K562 (cell line): Measurements from ENCODE around the gene ISYNA1. TPM values are rescaled to one million over a fixed set of nuclear protein-coding genes. Genes with fewer than 3 reads are reported as not detected.
A peak's percentile ranks its signal among the peaks of the same experiment; 100 is the strongest.

ENCODE experiments used
- ARID1B ChIP-seq: fragments of 450-650 bp; IDR thresholded peaks from 2 replicates; pipeline ENCODE4 v1.6.1; 2016; ENCODE audit warnings: antibody characterized with exemption, mild to moderate bottlenecking, inconsistent platforms
- ARID2 ChIP-seq: fragments of 450-650 bp; IDR thresholded peaks from 2 replicates; pipeline ENCODE4 v1.6.1; 2017; ENCODE audit warnings: antibody characterized with exemption, mild to moderate bottlenecking
- DDX20 ChIP-seq: fragments of 450-650 bp; IDR thresholded peaks from 2 replicates; pipeline ENCODE4 v1.6.1; 2016; ENCODE audit warnings: missing genetic modification characterization, low read depth, mild to moderate bottlenecking, missing compliant biosample characterization, moderate library complexity
- FOXK2 ChIP-seq, 2 experiments: fragments of 450-650 bp; IDR thresholded peaks in 1 of 2; conservative IDR thresholded peaks in 1 of 2; 2 replicates each; pipeline ENCODE4 v1.6.1; 2016; ENCODE audit warnings: low read depth in 2 of 2, mild to moderate bottlenecking in 1 of 2
- HEY1 ChIP-seq: fragments of 250-450 bp; sonication (Bioruptor Pico); IDR thresholded peaks from 2 replicates; pipeline ENCODE4 v1.5.0; 2020; ENCODE audit warnings: mild to moderate bottlenecking, moderate library complexity, borderline replicate concordance
- MCM7 ChIP-seq, 2 experiments: fragments of 450-650 bp; IDR thresholded peaks; 2 replicates each; pipeline ENCODE4 v1.6.1; 2016 to 2018
- MTA3 ChIP-seq: fragments of 450-650 bp; formaldehyde crosslinking; IDR thresholded peaks from 2 replicates; pipeline ENCODE4 v1.6.1; 2017; ENCODE audit warnings: mild to moderate bottlenecking, borderline replicate concordance
- NBN ChIP-seq: fragments of 450-650 bp; IDR thresholded peaks from 2 replicates; pipeline ENCODE4 v1.6.1; 2016; ENCODE audit warnings: low read depth, mild to moderate bottlenecking
- NCOA2 ChIP-seq, 2 experiments: fragments of 450-650 bp; IDR thresholded peaks; 2 replicates each; pipeline ENCODE4 v1.6.1; 2018; ENCODE audit warnings: mild to moderate bottlenecking in 2 of 2, moderate library complexity in 1 of 2; ENCODE audit not compliant: partially characterized antibody in 2 of 2
- NONO ChIP-seq, 2 experiments: fragments of 200-400 bp in 1 of 2; fragments of 450-650 bp in 1 of 2; formaldehyde crosslinking in 1 of 2; IDR thresholded peaks; 2 replicates each; pipeline ENCODE4 v1.6.1; 2017; ENCODE audit warnings: low read depth in 2 of 2, mild to moderate bottlenecking in 2 of 2, moderate library complexity in 2 of 2, low read length in 1 of 2
- OTX1 ChIP-seq: fragments of 450-650 bp; formaldehyde crosslinking; IDR thresholded peaks from 2 replicates; pipeline ENCODE4 v1.4.0; 2022; ENCODE audit warnings: mild to moderate bottlenecking
- PHB2 ChIP-seq: fragments of 450-650 bp; IDR thresholded peaks from 2 replicates; pipeline ENCODE4 v1.6.1; 2017; ENCODE audit warnings: low read depth
- RBM22 ChIP-seq: fragments of 200-400 bp; formaldehyde crosslinking; IDR thresholded peaks from 2 replicates; pipeline ENCODE4 v1.6.1; 2018; ENCODE audit warnings: low read length, low read depth; ENCODE audit not compliant: poor library complexity, severe bottlenecking
- SLC30A9 ChIP-seq: fragments of 250-450 bp; sonication (Bioruptor Pico); IDR thresholded peaks from 2 replicates; pipeline ENCODE4 v1.8.0; 2022; ENCODE audit warnings: mild to moderate bottlenecking, moderate library complexity
- SREBF1 ChIP-seq: fragments of 150-350 bp; IDR thresholded peaks from 2 replicates; pipeline ENCODE4 v1.6.1; 2014; ENCODE audit warnings: antibody characterized with exemption, low read depth, low read length, borderline replicate concordance
- SRF ChIP-seq, 2 experiments: fragments of 250-450, 450-650 bp in 1 of 2; sonication (Bioruptor Pico) in 1 of 2; sonication (generic) in 1 of 2; formaldehyde crosslinking; IDR thresholded peaks; 2 replicates each; pipeline versions ENCODE4 v1.5.0 to v1.5.1; 2020 to 2022; ENCODE audit warnings: mild to moderate bottlenecking in 1 of 2, missing genetic modification reagents in 1 of 2
- XRCC4 ChIP-seq: IDR thresholded peaks from one replicate; pipeline ENCODE4 v1.6.1; 2011; ENCODE audit not compliant: insufficient read depth, insufficient read length; ENCODE audit errors: extremely low read depth
- ZNF197 ChIP-seq: fragments of 200-800 bp; sonication (Bioruptor generic); IDR thresholded peaks from 2 replicates; pipeline ENCODE4 v1.6.1; 2016; ENCODE audit warnings: low read depth, missing genetic modification characterization, missing compliant biosample characterization
- ZNF282 ChIP-seq: sonication (generic); formaldehyde crosslinking; IDR thresholded peaks from 2 replicates; pipeline ENCODE4 v1.8.1; 2023; ENCODE audit warnings: missing genetic modification reagents
- ZNF354B ChIP-seq: fragments of 250-450 bp; sonication (Bioruptor Pico); IDR thresholded peaks from 2 replicates; pipeline ENCODE4 v1.4.0; 2020
- ZNF41 ChIP-seq: fragments of 250-450 bp; sonication (Bioruptor Pico); conservative IDR thresholded peaks from 2 replicates; pipeline ENCODE4 v1.4.0; 2020; ENCODE audit warnings: mild to moderate bottlenecking
- polyA plus RNA-seq, 8 experiments: library from polyadenylated mRNA; depleted of rRNA in 4 of 8; stranded (reverse) in 5 of 8; unstranded in 3 of 8; fragments of >200 nt; fragmentation: Nextera tagmentation in 2 of 8; fragmentation: Illumina TruSeq in 1 of 8; extraction: Ambion mirVana in 2 of 8; extraction: Trizol in 1 of 8; gene quantifications; 2 replicates each; pipeline versions ENCODE4 v1.2.1 to v1.2.3, GENCODE V29; 2011 to 2014; ENCODE audit warnings: inconsistent platforms in 1 of 8, missing spikeins in 1 of 8
- total RNA-seq, 7 experiments: library from RNA; depleted of rRNA in 6 of 7; stranded (reverse); fragments of >200 nt in 6 of 7; fragmentation: Illumina TruSeq in 2 of 7; extraction: Trizol in 2 of 7; gene quantifications; 2 replicates each; pipeline versions ENCODE4 v1.2.1 to v1.2.3, GENCODE V29; 2011 to 2021; ENCODE audit warnings: low replicate concordance in 1 of 7
- TF ChIP-seq, protein P1 (sequence below): fragments of 450-650 bp; formaldehyde crosslinking; IDR thresholded peaks from 2 replicates; pipeline ENCODE4 v1.4.0; 2020; ENCODE audit warnings: mild to moderate bottlenecking, moderate library complexity
- TF ChIP-seq, protein P2 (sequence below): IDR thresholded peaks from 3 replicates; pipeline ENCODE4 v1.6.1; 2011; ENCODE audit warnings: borderline replicate concordance, mild to moderate bottlenecking, moderate library complexity; ENCODE audit not compliant: insufficient read length; ENCODE audit errors: extremely low read depth
- TF ChIP-seq, protein P3 (sequence below): fragments of 450-650 bp; IDR thresholded peaks from 2 replicates; pipeline ENCODE4 v1.6.1; 2017; ENCODE audit warnings: mild to moderate bottlenecking, moderate library complexity

The ISYNA1 gene
- total and polyA plus RNA-seq, 9 of the 15 experiments (the other 6 are each of a cell fraction or from before 2014, with no cell fraction given), result 21.8 to 460 (median 93.2) TPM

DNA sequence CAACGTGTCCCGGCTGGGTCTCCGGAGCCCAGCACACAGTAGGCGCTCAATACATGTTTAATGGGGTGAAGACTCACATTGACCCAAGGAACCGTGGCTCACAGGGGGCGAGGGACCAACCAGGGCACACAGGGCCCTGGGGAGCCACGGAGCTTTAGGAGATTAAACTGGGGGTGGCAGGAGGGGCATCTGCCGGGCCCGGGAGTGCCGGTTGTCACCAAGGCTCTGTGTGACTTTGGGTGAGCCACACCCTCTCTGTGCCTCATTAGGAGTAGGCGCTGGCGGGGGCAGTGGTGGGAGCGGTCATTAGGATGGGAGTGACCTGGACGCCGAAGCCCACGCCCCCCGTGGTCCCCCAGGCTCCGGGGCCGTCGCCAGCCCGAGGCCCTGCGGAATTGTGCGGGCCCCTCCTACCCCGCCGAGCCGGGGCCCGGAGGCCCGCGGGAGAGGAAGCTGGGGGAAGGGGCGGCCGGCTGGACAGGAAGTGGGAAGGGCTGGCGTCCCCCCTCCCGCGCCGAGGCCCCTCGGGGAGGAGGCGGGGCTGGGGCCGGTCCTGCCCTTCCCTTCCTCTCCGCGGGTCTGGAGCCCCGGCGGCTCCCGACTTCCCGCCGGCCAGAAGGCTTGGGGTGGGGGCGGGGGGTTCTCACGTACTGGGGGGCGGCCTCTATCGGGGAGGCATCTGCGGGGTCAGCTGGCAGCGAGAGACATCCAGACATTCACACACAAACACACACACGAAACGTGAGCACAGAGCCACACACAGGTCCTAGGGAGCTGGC lies 20.5 kb downstream of the ISYNA1 start (continued):
- TF ChIP-seq, protein P1, sequence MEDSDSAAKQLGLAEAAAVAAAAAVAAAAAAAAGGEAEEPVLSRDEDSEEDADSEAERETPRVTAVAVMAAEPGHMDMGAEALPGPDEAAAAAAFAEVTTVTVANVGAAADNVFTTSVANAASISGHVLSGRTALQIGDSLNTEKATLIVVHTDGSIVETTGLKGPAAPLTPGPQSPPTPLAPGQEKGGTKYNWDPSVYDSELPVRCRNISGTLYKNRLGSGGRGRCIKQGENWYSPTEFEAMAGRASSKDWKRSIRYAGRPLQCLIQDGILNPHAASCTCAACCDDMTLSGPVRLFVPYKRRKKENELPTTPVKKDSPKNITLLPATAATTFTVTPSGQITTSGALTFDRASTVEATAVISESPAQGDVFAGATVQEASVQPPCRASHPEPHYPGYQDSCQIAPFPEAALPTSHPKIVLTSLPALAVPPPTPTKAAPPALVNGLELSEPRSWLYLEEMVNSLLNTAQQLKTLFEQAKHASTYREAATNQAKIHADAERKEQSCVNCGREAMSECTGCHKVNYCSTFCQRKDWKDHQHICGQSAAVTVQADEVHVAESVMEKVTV (CRISPR knock-in tag), result no peak
- TF ChIP-seq HEY1, result no peak
- TF ChIP-seq OTX1 (CRISPR knock-in tag), result no peak
- TF ChIP-seq SREBF1, result no peak
- TF ChIP-seq DDX20 (tag), result no peak
- peak in 1 of 2 experiments; percentile 24; a peak in 1 of 4 replicates for TF ChIP-seq SRF (CRISPR knock-in tag; IDR thresholded peaks at IDR 0.05)
- TF ChIP-seq, protein P2, sequence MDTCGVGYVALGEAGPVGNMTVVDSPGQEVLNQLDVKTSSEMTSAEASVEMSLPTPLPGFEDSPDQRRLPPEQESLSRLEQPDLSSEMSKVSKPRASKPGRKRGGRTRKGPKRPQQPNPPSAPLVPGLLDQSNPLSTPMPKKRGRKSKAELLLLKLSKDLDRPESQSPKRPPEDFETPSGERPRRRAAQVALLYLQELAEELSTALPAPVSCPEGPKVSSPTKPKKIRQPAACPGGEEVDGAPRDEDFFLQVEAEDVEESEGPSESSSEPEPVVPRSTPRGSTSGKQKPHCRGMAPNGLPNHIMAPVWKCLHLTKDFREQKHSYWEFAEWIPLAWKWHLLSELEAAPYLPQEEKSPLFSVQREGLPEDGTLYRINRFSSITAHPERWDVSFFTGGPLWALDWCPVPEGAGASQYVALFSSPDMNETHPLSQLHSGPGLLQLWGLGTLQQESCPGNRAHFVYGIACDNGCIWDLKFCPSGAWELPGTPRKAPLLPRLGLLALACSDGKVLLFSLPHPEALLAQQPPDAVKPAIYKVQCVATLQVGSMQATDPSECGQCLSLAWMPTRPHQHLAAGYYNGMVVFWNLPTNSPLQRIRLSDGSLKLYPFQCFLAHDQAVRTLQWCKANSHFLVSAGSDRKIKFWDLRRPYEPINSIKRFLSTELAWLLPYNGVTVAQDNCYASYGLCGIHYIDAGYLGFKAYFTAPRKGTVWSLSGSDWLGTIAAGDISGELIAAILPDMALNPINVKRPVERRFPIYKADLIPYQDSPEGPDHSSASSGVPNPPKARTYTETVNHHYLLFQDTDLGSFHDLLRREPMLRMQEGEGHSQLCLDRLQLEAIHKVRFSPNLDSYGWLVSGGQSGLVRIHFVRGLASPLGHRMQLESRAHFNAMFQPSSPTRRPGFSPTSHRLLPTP, result no peak
- no peak for TF ChIP-seq RBM22
- no peak for TF ChIP-seq SLC30A9 (CRISPR knock-in tag)
- TF ChIP-seq, protein P3, sequence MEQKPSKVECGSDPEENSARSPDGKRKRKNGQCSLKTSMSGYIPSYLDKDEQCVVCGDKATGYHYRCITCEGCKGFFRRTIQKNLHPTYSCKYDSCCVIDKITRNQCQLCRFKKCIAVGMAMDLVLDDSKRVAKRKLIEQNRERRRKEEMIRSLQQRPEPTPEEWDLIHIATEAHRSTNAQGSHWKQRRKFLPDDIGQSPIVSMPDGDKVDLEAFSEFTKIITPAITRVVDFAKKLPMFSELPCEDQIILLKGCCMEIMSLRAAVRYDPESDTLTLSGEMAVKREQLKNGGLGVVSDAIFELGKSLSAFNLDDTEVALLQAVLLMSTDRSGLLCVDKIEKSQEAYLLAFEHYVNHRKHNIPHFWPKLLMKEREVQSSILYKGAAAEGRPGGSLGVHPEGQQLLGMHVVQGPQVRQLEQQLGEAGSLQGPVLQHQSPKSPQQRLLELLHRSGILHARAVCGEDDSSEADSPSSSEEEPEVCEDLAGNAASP, result no peak
- no peak for TF ChIP-seq NONO (IDR thresholded peaks at IDR 0.05; ENCODE audit: low read depth in 2 of 2, low read length in 1 of 2)
- TF ChIP-seq NCOA2 (IDR thresholded peaks at IDR 0.05; ENCODE audit: partially characterized antibody in 2 of 2), result no peak
- no peak for TF ChIP-seq ZNF41 (CRISPR knock-in tag)
- no peak for TF ChIP-seq ARID2
- no peak for TF ChIP-seq ARID1B
- TF ChIP-seq ZNF354B (CRISPR knock-in tag), result no peak
- TF ChIP-seq MTA3, result no peak; the same call in 1 of the 2 replicates
- TF ChIP-seq XRCC4, result no peak
- TF ChIP-seq ZNF197 (CRISPR knock-in tag), result no peak
- no peak for TF ChIP-seq PHB2
- no peak for TF ChIP-seq ZNF282
- no peak; the same call in 1 of the 2 replicates for TF ChIP-seq NBN
- TF ChIP-seq MCM7 (IDR thresholded peaks at IDR 0.05), result no peak
- TF ChIP-seq FOXK2 (conservative IDR thresholded peaks at IDR 0.05 in 1 of 2, IDR thresholded peaks at IDR 0.05 in 1 of 2; ENCODE audit: low read depth in 2 of 2), result no peak
